GM18505 (cell line): ENCODE results near the gene NEDD9.

Source experiments
- ATAC-seq: cut with Tn5 transposase; IDR thresholded peaks from one replicate; pipeline ENCODE4 v1.9.1; 2021; ENCODE audit not compliant: unreplicated experiment
- POLR2A ChIP-seq: IDR thresholded peaks from 4 replicates; pipeline ENCODE4 v1.6.1; 2011; ENCODE audit warnings: borderline replicate concordance; ENCODE audit not compliant: insufficient read depth, insufficient read length; ENCODE audit errors: extremely low read depth

Gene NEDD9

GRCh38 chr6:11270030-11271027 lies 37.9 kb upstream of the NEDD9 start:
- TF ChIP-seq POLR2A = no peak
- no peak for ATAC-seq

GRCh38 chr6:11268978-11269377 lies 36.5 kb upstream of the NEDD9 start:
- no peak for ATAC-seq

GRCh38 chr6:11266926-11267325 lies 34.5 kb upstream of the NEDD9 start:
- no peak for ATAC-seq
- TF ChIP-seq POLR2A = no peak

More at GRCh38 chr6:11268978-11269377, 36.5 kb upstream of the NEDD9 start:
- no peak for TF ChIP-seq POLR2A

- no peak for ATAC-seq
- no peak for TF ChIP-seq POLR2A
These were observed 33.5 kb upstream of the NEDD9 start for GRCh38 chr6:11265932-11266331.

GRCh38 chr6:11264100-11264499 lies 31.6 kb upstream of the NEDD9 start:
- no peak for ATAC-seq

GRCh38 chr6:11263291-11263775 lies 30.9 kb upstream of the NEDD9 start:
- no peak for ATAC-seq
- TF ChIP-seq POLR2A = no peak

More at GRCh38 chr6:11264100-11264499, 31.6 kb upstream of the NEDD9 start:
- TF ChIP-seq POLR2A = no peak

GRCh38 chr6:11262242-11262641 lies 29.8 kb upstream of the NEDD9 start:
- ATAC-seq = no peak

GRCh38 chr6:11260249-11261038 lies 28.0 kb upstream of the NEDD9 start:
- no peak for TF ChIP-seq POLR2A

More at GRCh38 chr6:11262242-11262641, 29.8 kb upstream of the NEDD9 start:
- TF ChIP-seq POLR2A = no peak

GRCh38 chr6:11258260-11259237 lies 26.1 kb upstream of the NEDD9 start:
- TF ChIP-seq POLR2A = no peak
- ATAC-seq = no peak

More at GRCh38 chr6:11260249-11261038, 28.0 kb upstream of the NEDD9 start:
- ATAC-seq = no peak

- TF ChIP-seq POLR2A = no peak
- no peak for ATAC-seq
These were observed 23.1 kb upstream of the NEDD9 start for GRCh38 chr6:11255610-11256009.

- no peak for ATAC-seq
- no peak for TF ChIP-seq POLR2A
These were observed 21.1 kb upstream of the NEDD9 start for GRCh38 chr6:11253594-11253993.
